ENCODE results near the gene CTAG1A.

DNA sequence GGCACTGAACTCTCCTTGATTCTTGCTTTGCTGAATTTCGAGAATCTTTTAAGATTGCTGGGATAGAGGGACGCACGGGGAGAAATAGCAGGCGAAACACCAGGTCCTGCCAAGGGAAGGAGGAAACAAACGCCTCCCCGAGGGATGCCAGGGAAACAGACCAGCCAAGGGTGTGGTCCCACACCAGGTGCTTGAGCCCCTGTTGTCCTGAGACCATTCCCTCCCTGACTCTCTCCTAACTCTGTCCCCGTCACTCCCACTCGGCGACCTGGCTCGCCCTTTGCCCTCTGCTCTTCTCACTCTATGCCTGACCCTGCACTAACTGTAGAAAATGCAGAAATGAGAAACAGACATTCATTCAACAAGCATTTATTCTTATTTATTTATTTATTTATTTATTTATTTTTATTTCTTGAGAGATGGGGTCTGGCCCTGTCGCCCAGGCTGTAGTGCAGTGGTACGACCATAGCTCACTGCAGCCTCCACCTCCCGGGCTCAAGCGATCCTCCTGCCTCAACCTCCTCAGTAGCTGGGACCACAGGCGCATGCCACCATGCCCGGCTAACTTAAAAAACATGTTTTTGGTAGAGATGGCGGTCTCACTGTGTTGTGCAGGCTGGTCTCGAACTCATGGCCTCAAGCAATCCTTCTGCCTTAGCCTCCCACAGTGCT lies 18.0 kb downstream of the CTAG1A start:
- TF ChIP-seq CTCF (conservative IDR thresholded peaks at IDR 0.05; ENCODE audit: low read depth, low read length) (no peak), EZH2 (IDR thresholded peaks at IDR 0.05; ENCODE audit: borderline replicate concordance, low read depth, low read length, poor library complexity, severe bottlenecking) (no peak)

Measured in A673 (cell line).